A549 (cell line): Measurements from ENCODE around the gene ODAM. TPM values are rescaled to one million over a fixed set of nuclear protein-coding genes. Genes with fewer than 3 reads are reported as not detected.

Source experiments
- polyA plus RNA-seq, 4 experiments: library from polyadenylated mRNA; depleted of rRNA in 3 of 4; stranded (reverse); fragments of >200 nt; fragmentation: RNase III in 1 of 4; extraction: RNeasy Plus Mini Kit Qiagen cat#74134 plus additional on column Dnase treatment in 1 of 4; gene quantifications; 2 replicates in 3 of 4; 3 replicates in 1 of 4; pipeline ENCODE4 v1.2.3, GENCODE V29; 2011 to 2017

ODAM gene
- polyA plus RNA-seq, 2 of the 4 experiments (the other 2 are of a cell fraction): not detected

Other genes with a start within 250 kb of the ODAM start
- gene CSN2, start 230.0 kb upstream of the ODAM start, polyA plus RNA-seq (2011; rRNA removed): not detected in 2 replicates
- gene CSN2, start 230.0 kb upstream of the ODAM start, polyA plus RNA-seq (2017; fragmentation: RNase III; extraction: RNeasy Plus Mini Kit Qiagen cat#74134 plus additional on column Dnase treatment): not detected in 3 replicates
- not detected in 2 replicates for gene STATH, start 199.8 kb upstream of the ODAM start, polyA plus RNA-seq (2011; rRNA removed)
- gene STATH, start 199.8 kb upstream of the ODAM start, polyA plus RNA-seq (2017; fragmentation: RNase III; extraction: RNeasy Plus Mini Kit Qiagen cat#74134 plus additional on column Dnase treatment): not detected in 3 replicates
- not detected in 2 replicates for gene HTN3, start 167.3 kb upstream of the ODAM start, polyA plus RNA-seq (2011; rRNA removed)
- gene HTN3, start 167.3 kb upstream of the ODAM start, polyA plus RNA-seq (2017; fragmentation: RNase III; extraction: RNeasy Plus Mini Kit Qiagen cat#74134 plus additional on column Dnase treatment): not detected in 3 replicates
- gene HTN1, start 145.3 kb upstream of the ODAM start, polyA plus RNA-seq (2011; rRNA removed): not detected in 2 replicates
- not detected in 3 replicates for gene HTN1, start 145.3 kb upstream of the ODAM start, polyA plus RNA-seq (2017; fragmentation: RNase III; extraction: RNeasy Plus Mini Kit Qiagen cat#74134 plus additional on column Dnase treatment)
- gene PRR27, start 41.5 kb upstream of the ODAM start, polyA plus RNA-seq (2011; rRNA removed): not detected in 2 replicates
- gene PRR27, start 41.5 kb upstream of the ODAM start, polyA plus RNA-seq (2017; fragmentation: RNase III; extraction: RNeasy Plus Mini Kit Qiagen cat#74134 plus additional on column Dnase treatment): not detected in 3 replicates
- not detected in 2 replicates for gene FDCSP, start 30.4 kb downstream of the ODAM start, polyA plus RNA-seq (2011; rRNA removed)
- not detected in 3 replicates for gene FDCSP, start 30.4 kb downstream of the ODAM start, polyA plus RNA-seq (2017; fragmentation: RNase III; extraction: RNeasy Plus Mini Kit Qiagen cat#74134 plus additional on column Dnase treatment)
- not detected in 2 replicates for gene CSN3, start 46.9 kb downstream of the ODAM start, polyA plus RNA-seq (2011; rRNA removed)
- not detected in 3 replicates for gene CSN3, start 46.9 kb downstream of the ODAM start, polyA plus RNA-seq (2017; fragmentation: RNase III; extraction: RNeasy Plus Mini Kit Qiagen cat#74134 plus additional on column Dnase treatment)
- not detected in 2 replicates for gene CABS1, start 139.3 kb downstream of the ODAM start, polyA plus RNA-seq (2011; rRNA removed)
- not detected in 3 replicates for gene CABS1, start 139.3 kb downstream of the ODAM start, polyA plus RNA-seq (2017; fragmentation: RNase III; extraction: RNeasy Plus Mini Kit Qiagen cat#74134 plus additional on column Dnase treatment)
- not detected in 2 replicates for gene SMR3A, start 165.0 kb downstream of the ODAM start, polyA plus RNA-seq (2011; rRNA removed)
- gene SMR3A, start 165.0 kb downstream of the ODAM start, polyA plus RNA-seq (2017; fragmentation: RNase III; extraction: RNeasy Plus Mini Kit Qiagen cat#74134 plus additional on column Dnase treatment): not detected in 3 replicates
- not detected in 2 replicates for gene SMR3B, start 187.4 kb downstream of the ODAM start, polyA plus RNA-seq (2011; rRNA removed)
- not detected in 3 replicates for gene SMR3B, start 187.4 kb downstream of the ODAM start, polyA plus RNA-seq (2017; fragmentation: RNase III; extraction: RNeasy Plus Mini Kit Qiagen cat#74134 plus additional on column Dnase treatment)
- not detected in 2 replicates for gene OPRPN, start 202.2 kb downstream of the ODAM start, polyA plus RNA-seq (2011; rRNA removed)
- not detected in 3 replicates for gene OPRPN, start 202.2 kb downstream of the ODAM start, polyA plus RNA-seq (2017; fragmentation: RNase III; extraction: RNeasy Plus Mini Kit Qiagen cat#74134 plus additional on column Dnase treatment)